ENCODE results near the gene SRRM5. TPM values are rescaled to one million over a fixed set of nuclear protein-coding genes. Genes with fewer than 3 reads are reported as not detected.
A peak's percentile ranks its signal among the peaks of the same experiment; 100 is the strongest.

The SRRM5 gene
- total and polyA plus RNA-seq, 2 of the 13 experiments (the other 11 are each of a cell fraction or from before 2014, with no cell fraction given): 0.11 to 0.16 TPM

DNA sequence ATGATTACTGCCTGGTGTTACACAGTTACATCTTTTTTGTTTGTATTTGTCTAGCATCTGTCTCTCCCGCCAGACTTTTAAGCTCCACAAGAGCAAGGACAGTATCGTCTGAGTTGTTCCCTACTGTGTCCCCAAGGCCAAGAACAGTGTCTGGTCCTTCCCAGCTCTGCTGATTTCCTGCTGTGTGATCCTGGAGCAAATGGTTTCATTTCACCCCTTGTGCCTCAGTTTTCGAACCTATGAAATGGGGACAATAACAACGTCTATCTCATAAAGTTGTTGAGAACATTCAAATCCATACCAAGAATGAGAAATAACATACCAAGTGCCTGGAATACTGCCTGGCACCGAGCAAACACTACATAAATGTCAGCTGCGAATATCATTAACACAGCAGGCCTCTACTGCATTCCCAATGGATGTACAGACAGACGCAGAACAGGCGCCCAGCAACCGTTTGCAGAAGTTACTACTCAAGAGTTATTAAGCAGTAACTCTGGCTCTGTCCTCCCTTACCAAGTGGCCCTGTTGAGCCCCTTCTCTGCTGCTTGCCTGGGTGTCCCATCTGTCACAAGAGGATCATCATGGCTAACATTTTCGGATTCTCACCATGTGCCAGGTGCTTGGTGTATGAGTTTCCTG lies 48.0 kb upstream of the SRRM5 start:
- H3K9me3 ChIP-seq (ENCODE audit: low read length): no peaks in the 10 kb centered on the region
- BruUV-seq (replicated peaks): no TSS peak
- H3K27me3 ChIP-seq (ENCODE audit: control insufficient read depth in 1 of 2, insufficient read depth in 2 of 2, low read length in 2 of 2): no peaks in the 10 kb centered on the region
- H3K4me2 ChIP-seq (ENCODE audit: low read depth, low read length): no peak overlapping the region
- FAIRE-seq (no peak), DNase-seq (ENCODE audit: low spot score) (no peak), ATAC-seq (no peak)
- 85% methylated on average over 9 of the region's 10 CpGs for WGBS (ENCODE audit: low lambda C conversion rate)
- peaks cover 1 to 24% of the 10 kb centered on the region in 2 experiments; a peak in 3 of 5 replicates for H3K36me3 ChIP-seq (replicated peaks in 1 of 2; ENCODE audit: control insufficient read depth in 1 of 2, insufficient read depth in 2 of 2, low read length in 2 of 2)
- ChIA-PET CTCF (ENCODE audit: low intra/inter-chr PET ratio, low total read pairs) (no interaction called here), POLR2A (no interaction called here)
- in situ Hi-C loops (cut with HindIII; ENCODE audit: extremely low pct_ligation_motif_present, low pct_unique_long_range_greater_than_20kb) (no loop called here), intact Hi-C loops (cut with micrococcal nuclease; ENCODE audit: unreplicated experiment) (no loop called here)
- H3K9ac ChIP-seq (ENCODE audit: insufficient read depth, low read depth, low read length): no peak overlapping the region
- no peaks in the 10 kb centered on the region for H3K4me1 ChIP-seq (ENCODE audit: insufficient read depth, low read length)
- H4K20me1 ChIP-seq (ENCODE audit: insufficient read depth, low read length): no peaks in the 10 kb centered on the region
- H2AFZ ChIP-seq (ENCODE audit: low read length): no peak overlapping the region
- H3K79me2 ChIP-seq (ENCODE audit: insufficient read depth, low read length): no peaks in the 10 kb centered on the region
- no peak overlapping the region for H3K27ac ChIP-seq (ENCODE audit: extremely low read length, insufficient read depth, low read length)
- TF ChIP-seq ZNF629 (CRISPR knock-in tag; conservative IDR thresholded peaks at IDR 0.05) (peak; percentile 32; the same call in 1 of the 2 replicates), ZNF292 (CRISPR knock-in tag; IDR thresholded peaks at IDR 0.05; ENCODE audit: borderline replicate concordance, low read depth) (no peak)
- no peak overlapping the region for H3K4me3 ChIP-seq (replicated peaks in 1 of 3; ENCODE audit: insufficient read depth in 1 of 3, low read depth in 2 of 3, low read length in 3 of 3)

GRCh38 chr19:43564800-43565199 lies 47.1 kb upstream of the SRRM5 start:
- Histone ChIP-seq H3K9ac (ENCODE audit: insufficient read depth, low read depth, low read length) (no peak overlapping the region), H3K27ac (ENCODE audit: extremely low read length, insufficient read depth, low read length) (no peak overlapping the region), H3K36me3 (replicated peaks in 1 of 2; ENCODE audit: control insufficient read depth in 1 of 2, insufficient read depth in 2 of 2, low read length in 2 of 2) (peaks cover 1 to 21% of the 10 kb centered on the region in 2 experiments; a peak in 3 of 5 replicates), H2AFZ (ENCODE audit: low read length) (no peak overlapping the region), H4K20me1 (ENCODE audit: insufficient read depth, low read length) (no peaks in the 10 kb centered on the region), H3K27me3 (ENCODE audit: control insufficient read depth in 1 of 2, insufficient read depth in 2 of 2, low read length in 2 of 2) (no peaks in the 10 kb centered on the region), H3K4me2 (ENCODE audit: low read depth, low read length) (no peak overlapping the region), H3K9me3 (ENCODE audit: low read length) (no peaks in the 10 kb centered on the region), H3K79me2 (ENCODE audit: insufficient read depth, low read length) (no peaks in the 10 kb centered on the region), H3K4me3 (replicated peaks in 1 of 3; ENCODE audit: insufficient read depth in 1 of 3, low read depth in 2 of 3, low read length in 3 of 3) (no peak overlapping the region), H3K4me1 (ENCODE audit: insufficient read depth, low read length) (no peaks in the 10 kb centered on the region)
- ATAC-seq: no peak
- no TSS peak for BruUV-seq (replicated peaks)
- in situ Hi-C loops (cut with HindIII; ENCODE audit: extremely low pct_ligation_motif_present, low pct_unique_long_range_greater_than_20kb): no loop called here
- no peak for DNase-seq (ENCODE audit: low spot score)
- WGBS (ENCODE audit: low lambda C conversion rate): 95% methylated on average over 9 of the region's 9 CpGs
- intact Hi-C loops (cut with micrococcal nuclease; ENCODE audit: unreplicated experiment): no loop called here
- ChIA-PET CTCF (ENCODE audit: low intra/inter-chr PET ratio, low total read pairs) (no interaction called here), POLR2A (no interaction called here)
- no peak for FAIRE-seq
- TF ChIP-seq XRCC5 (optimal IDR thresholded peaks at IDR 0.05; ENCODE audit: low read length) (no peak), MED1 (CRISPR knock-in tag; IDR thresholded peaks at IDR 0.05) (no peak), SKI (IDR thresholded peaks at IDR 0.05; ENCODE audit: partially characterized antibody) (no peak), MEF2D (CRISPR knock-in tag; IDR thresholded peaks at IDR 0.05) (no peak), ZNF33A (CRISPR knock-in tag; IDR thresholded peaks at IDR 0.05; ENCODE audit: borderline replicate concordance) (no peak), ZNF17 (CRISPR knock-in tag; IDR thresholded peaks at IDR 0.05) (no peak)
- TF ChIP-seq, protein P1, sequence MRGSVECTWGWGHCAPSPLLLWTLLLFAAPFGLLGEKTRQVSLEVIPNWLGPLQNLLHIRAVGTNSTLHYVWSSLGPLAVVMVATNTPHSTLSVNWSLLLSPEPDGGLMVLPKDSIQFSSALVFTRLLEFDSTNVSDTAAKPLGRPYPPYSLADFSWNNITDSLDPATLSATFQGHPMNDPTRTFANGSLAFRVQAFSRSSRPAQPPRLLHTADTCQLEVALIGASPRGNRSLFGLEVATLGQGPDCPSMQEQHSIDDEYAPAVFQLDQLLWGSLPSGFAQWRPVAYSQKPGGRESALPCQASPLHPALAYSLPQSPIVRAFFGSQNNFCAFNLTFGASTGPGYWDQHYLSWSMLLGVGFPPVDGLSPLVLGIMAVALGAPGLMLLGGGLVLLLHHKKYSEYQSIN (CRISPR knock-in tag; IDR thresholded peaks at IDR 0.05; ENCODE audit: borderline replicate concordance): no peak
- TF ChIP-seq, protein P2, sequence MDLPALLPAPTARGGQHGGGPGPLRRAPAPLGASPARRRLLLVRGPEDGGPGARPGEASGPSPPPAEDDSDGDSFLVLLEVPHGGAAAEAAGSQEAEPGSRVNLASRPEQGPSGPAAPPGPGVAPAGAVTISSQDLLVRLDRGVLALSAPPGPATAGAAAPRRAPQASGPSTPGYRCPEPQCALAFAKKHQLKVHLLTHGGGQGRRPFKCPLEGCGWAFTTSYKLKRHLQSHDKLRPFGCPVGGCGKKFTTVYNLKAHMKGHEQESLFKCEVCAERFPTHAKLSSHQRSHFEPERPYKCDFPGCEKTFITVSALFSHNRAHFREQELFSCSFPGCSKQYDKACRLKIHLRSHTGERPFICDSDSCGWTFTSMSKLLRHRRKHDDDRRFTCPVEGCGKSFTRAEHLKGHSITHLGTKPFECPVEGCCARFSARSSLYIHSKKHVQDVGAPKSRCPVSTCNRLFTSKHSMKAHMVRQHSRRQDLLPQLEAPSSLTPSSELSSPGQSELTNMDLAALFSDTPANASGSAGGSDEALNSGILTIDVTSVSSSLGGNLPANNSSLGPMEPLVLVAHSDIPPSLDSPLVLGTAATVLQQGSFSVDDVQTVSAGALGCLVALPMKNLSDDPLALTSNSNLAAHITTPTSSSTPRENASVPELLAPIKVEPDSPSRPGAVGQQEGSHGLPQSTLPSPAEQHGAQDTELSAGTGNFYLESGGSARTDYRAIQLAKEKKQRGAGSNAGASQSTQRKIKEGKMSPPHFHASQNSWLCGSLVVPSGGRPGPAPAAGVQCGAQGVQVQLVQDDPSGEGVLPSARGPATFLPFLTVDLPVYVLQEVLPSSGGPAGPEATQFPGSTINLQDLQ (CRISPR knock-in tag; IDR thresholded peaks at IDR 0.05): no peak

All from HepG2 (cell line).